Measurements from ENCODE around the gene THUMPD3. TPM values are rescaled to one million over a fixed set of nuclear protein-coding genes. Genes with fewer than 3 reads are reported as not detected.

THUMPD3 gene
- total RNA-seq, 1 donor from 2014 or later, result 25.5 TPM

DNA sequence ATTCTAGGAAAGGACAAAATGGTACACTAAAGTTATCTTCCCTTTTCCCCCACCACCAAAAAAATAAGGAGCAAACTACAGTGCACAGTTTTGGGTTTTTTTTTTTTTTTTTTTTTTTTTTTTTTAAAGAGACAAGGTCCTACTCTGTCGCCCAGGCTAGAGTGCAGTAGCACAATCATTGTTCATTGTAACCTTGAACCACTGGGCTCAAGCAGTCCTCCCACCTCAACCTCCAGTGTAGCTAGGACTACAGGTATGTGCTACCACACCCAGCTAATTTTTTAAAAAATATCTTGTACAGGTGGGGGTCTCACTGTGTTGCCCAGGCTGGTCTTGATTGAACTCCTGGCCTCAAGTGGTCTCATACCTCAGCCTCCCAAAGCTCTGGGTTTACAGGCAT is 49.4 kb downstream of the THUMPD3 start:
- no peak for DNase-seq (ENCODE audit: extremely low spot score in 2 of 2)
- no peak overlapping the region for H3K27ac ChIP-seq
- no peaks in the 10 kb centered on the region for H3K36me3 ChIP-seq
- no peak for TF ChIP-seq POLR2A (IDR thresholded peaks at IDR 0.05)
- TF ChIP-seq, protein P1, sequence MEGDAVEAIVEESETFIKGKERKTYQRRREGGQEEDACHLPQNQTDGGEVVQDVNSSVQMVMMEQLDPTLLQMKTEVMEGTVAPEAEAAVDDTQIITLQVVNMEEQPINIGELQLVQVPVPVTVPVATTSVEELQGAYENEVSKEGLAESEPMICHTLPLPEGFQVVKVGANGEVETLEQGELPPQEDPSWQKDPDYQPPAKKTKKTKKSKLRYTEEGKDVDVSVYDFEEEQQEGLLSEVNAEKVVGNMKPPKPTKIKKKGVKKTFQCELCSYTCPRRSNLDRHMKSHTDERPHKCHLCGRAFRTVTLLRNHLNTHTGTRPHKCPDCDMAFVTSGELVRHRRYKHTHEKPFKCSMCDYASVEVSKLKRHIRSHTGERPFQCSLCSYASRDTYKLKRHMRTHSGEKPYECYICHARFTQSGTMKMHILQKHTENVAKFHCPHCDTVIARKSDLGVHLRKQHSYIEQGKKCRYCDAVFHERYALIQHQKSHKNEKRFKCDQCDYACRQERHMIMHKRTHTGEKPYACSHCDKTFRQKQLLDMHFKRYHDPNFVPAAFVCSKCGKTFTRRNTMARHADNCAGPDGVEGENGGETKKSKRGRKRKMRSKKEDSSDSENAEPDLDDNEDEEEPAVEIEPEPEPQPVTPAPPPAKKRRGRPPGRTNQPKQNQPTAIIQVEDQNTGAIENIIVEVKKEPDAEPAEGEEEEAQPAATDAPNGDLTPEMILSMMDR (IDR thresholded peaks at IDR 0.05), result no peak
- TF ChIP-seq POLR2AphosphoS5 (IDR thresholded peaks at IDR 0.05; ENCODE audit: insufficient read depth in 1 of 2, low read depth in 1 of 2), result no peak
- H3K4me3 ChIP-seq, result no peak overlapping the region
- H3K27me3 ChIP-seq, result no peaks in the 10 kb centered on the region
- intact Hi-C loops (cut with DNase I), result no loop called here
- no peaks in the 10 kb centered on the region for H3K9me3 ChIP-seq
- H3K4me1 ChIP-seq, result peaks cover 97% of the 10 kb centered on the region

DNA sequence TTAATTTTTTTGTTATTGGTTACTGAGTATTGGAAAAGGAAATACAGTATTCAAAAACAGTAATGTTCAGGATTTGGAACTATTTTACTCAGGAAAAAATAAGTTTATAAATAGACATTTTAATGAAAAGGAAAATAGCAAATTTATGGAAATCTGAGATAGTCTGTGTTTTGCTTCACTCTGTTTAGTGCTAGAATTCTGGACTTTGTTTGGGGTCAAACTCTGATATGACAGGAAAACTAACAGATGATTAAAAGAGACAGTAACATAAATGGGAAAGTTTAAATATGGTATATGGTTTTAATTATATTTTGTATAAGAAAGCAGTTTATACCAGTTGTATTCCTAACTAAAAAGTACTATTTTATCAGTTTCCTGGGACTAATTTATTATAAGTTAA is 52.0 kb downstream of the THUMPD3 start:
- DNase-seq (ENCODE audit: extremely low spot score in 2 of 2), result no peak
- H3K36me3 ChIP-seq, result no peaks in the 10 kb centered on the region
- TF ChIP-seq POLR2A (IDR thresholded peaks at IDR 0.05), result no peak
- no peak for TF ChIP-seq POLR2AphosphoS5 (IDR thresholded peaks at IDR 0.05; ENCODE audit: insufficient read depth in 1 of 2, low read depth in 1 of 2)
- TF ChIP-seq, protein P1 (IDR thresholded peaks at IDR 0.05), result no peak
- H3K27ac ChIP-seq, result no peak overlapping the region
- H3K9me3 ChIP-seq, result no peaks in the 10 kb centered on the region
- peaks cover 90% of the 10 kb centered on the region for H3K4me1 ChIP-seq
- H3K27me3 ChIP-seq, result no peaks in the 10 kb centered on the region
- H3K4me3 ChIP-seq, result no peak overlapping the region
- intact Hi-C loops (cut with DNase I), result no loop called here

DNA sequence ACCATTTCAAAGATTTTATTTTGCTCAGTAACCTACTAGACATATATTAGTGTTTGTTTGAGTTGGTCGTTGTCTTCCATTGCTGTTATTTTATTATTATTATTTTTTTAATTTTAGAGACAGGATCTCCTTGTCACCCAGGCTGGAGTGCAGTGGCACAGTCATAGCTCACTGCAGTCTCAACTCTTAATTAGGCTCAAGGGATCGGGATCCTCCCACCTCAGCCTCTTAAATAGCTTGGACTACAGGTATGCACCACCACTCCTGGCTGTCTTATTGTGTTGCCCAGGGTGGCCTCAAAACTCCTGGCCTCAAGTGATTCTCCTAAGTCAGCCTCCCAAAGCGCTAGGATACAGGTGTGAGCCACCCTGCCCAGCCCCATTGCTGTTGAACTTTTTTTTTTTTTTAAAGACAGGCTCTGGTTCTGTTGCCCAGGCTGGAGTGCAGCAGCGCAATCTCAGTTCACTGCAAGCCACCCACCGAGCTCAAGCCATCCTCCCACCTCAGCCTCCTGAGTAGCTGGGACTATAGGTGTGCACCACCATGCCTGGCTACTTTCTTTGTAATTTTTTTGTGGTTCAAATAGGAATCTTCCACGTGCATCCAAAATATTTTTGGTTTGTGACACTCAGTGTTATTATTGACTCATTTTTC is 52.8 kb downstream of the THUMPD3 start:
- Histone ChIP-seq H3K27ac (no peak overlapping the region), H3K27me3 (no peaks in the 10 kb centered on the region), H3K9me3 (no peaks in the 10 kb centered on the region), H3K4me3 (no peak overlapping the region), H3K36me3 (no peaks in the 10 kb centered on the region), H3K4me1 (peaks cover 90% of the 10 kb centered on the region)
- TF ChIP-seq POLR2A (IDR thresholded peaks at IDR 0.05) (no peak), POLR2AphosphoS5 (IDR thresholded peaks at IDR 0.05; ENCODE audit: insufficient read depth in 1 of 2, low read depth in 1 of 2) (no peak)
- TF ChIP-seq, protein P1 (IDR thresholded peaks at IDR 0.05), result no peak
- DNase-seq (ENCODE audit: extremely low spot score in 2 of 2), result no peak
- intact Hi-C loops (cut with DNase I), result no loop called here

DNA sequence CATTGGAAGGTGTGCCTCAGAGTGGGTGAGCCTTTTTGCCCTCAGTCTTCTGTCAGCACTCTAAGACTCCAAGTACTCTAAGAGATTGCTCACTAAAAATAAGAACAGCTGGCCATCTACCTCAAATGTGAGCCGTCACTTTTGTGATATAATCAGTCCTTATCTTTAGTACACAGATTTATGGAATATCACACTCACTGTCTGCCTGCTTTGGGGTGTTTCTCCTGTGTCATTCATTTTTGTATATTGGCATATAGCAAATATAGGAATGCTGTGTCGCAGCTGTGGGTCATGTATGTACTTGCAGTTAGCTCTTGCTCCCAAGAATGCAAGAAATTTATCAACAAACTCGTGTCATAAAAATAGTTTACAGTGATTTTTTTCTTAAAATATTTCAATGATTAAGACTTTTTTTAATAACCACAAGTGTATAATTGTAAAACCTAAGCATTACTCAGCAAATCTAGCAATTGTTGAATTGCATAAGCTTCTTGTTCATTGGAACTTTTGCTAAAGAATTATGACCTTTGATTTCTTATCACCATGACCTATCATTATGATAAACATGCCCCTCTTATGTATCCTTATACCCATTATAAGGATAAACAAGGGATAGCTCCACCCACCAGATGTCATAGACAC is 53.4 kb downstream of the THUMPD3 start:
- no peak for DNase-seq (ENCODE audit: extremely low spot score in 2 of 2)
- Histone ChIP-seq H3K27ac (no peak overlapping the region), H3K9me3 (no peaks in the 10 kb centered on the region), H3K27me3 (no peaks in the 10 kb centered on the region), H3K36me3 (no peaks in the 10 kb centered on the region), H3K4me1 (peaks cover 90% of the 10 kb centered on the region), H3K4me3 (no peak overlapping the region)
- intact Hi-C loops (cut with DNase I), result no loop called here
- TF ChIP-seq POLR2AphosphoS5 (IDR thresholded peaks at IDR 0.05; ENCODE audit: insufficient read depth in 1 of 2, low read depth in 1 of 2) (no peak), POLR2A (IDR thresholded peaks at IDR 0.05) (no peak)
- TF ChIP-seq, protein P1 (IDR thresholded peaks at IDR 0.05), result no peak

All from vagina (tissue), 2 donors.